OCI-M2 (cell line): ENCODE data around the gene CFAP97D2.
"Not testable (repeated sequence)": the region's sequence is repeated elsewhere in the genome, so short reads cannot be mapped to it uniquely, and the experiment has no call there.

Experiments
- DNase-seq: peaks from one replicate; lab custom pipeline; 2025; ENCODE audit not compliant: unreplicated experiment; lab: John Stamatoyannopoulos, UW

CFAP97D2 gene

DNA sequence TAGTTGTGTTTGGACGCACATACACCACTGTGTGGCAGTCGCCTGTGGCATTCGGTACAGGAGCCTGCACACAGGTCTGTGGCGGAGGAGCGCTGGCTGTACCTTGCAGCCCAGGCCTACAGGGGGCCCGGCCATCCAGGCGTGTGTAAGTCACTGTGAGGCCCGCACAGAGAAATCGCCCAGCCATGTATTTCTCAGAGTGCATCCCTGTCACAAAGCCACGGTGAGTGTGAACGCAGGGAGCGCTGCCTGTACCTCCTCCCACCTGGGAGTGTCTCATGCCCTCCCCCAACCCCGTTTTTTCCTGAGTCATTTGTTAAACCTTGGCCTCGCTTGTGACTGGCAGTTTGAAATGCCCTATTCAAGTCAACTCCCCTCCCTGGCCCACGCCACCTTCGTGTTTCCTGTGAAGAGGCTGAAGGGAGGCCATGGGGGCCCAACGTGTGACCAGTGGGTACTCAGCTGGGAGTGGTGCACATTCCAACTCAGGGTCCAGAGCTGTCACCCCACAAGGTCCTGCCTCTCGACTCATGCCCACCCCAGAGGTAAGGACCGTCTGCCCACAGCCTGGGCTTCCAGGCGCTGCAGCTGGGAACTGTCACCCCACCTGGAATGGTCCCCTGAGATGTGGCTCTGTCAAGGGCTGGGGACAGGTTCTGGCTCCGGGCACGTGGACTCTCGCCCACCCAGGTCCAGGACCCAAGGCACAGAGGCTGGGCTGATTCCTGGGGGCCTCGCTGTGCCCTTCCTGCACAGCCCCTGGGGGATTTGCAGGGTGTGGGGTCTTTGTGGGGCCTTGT is 35.1 kb upstream of the CFAP97D2 start:
- no peak for DNase-seq

- DNase-seq = no peak
Measured at GRCh38 chr13:114144606-114145244, 34.3 kb upstream of the CFAP97D2 start.

GRCh38 chr13:114145256-114145655 is 33.8 kb upstream of the CFAP97D2 start:
- no peak for DNase-seq

DNA sequence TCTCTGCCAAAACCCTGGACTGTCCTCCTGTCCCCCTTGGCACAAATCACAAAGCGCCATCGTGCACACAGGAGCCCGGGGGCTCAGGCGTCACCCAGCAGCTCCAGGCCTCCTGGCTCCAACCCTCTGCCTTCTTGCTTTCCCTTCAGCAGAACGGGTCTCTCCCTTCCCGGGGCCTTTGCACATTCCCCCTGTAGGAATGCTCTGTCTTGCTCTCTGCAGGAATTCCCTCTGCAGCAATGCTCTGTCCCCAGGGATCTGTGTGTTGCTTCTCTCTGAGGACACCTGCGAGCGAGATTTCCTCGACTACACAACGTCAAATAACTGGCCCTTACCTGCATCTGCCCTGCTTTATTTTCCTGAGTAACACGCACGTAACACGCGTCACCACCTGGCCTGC is 33.3 kb upstream of the CFAP97D2 start:
- DNase-seq = no peak

GRCh38 chr13:114146173-114146572 is 32.9 kb upstream of the CFAP97D2 start:
- DNase-seq = no peak

DNA sequence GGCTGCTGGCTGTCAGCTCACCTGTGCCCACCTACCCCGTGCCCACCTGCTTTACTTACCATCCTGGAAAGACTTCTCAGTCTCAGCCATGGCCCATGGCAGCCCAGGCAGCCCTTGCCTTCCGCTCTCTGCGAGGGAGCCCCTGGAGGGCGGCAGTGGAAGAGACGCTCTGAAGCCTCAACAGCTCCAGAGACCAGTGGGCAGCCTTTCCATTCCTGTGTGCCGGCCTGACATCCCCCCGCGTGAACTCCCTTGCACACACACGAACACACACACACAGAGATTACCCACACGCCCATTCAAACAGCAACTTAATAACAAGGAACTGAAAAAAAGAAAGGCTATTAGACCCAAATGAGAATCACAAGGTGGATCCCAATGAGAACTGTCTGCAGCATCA is 32.4 kb upstream of the CFAP97D2 start:
- DNase-seq = no peak

GRCh38 chr13:114147803-114148520 is 31.1 kb upstream of the CFAP97D2 start:
- DNase-seq = no peak

- no peak for DNase-seq
Measured at GRCh38 chr13:114148521-114148855, 30.6 kb upstream of the CFAP97D2 start.

DNA sequence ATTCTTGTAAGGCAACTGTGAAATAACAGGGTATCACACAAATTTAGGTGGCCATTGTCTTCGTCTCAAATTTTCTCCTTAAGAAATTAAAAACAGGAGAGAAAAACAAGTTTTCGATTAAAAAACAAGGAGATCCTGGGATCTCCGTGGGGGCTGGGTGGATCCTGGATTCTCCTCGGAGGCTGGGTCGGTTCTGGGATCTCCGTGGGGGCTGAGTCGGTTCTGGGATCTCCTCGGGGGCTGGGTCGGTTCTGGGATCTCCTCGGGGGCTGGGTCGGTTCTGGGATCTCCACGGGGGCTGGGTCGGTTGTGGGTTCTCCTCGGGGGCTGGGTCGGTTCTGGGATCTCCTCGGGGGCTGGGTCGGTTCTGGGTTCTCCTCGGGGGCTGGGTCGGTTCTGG is 30.2 kb upstream of the CFAP97D2 start:
- not testable (repeated sequence) for DNase-seq

- no peak for DNase-seq
Measured at GRCh38 chr13:114149774-114150740, 29.0 kb upstream of the CFAP97D2 start.

- DNase-seq = no peak
Measured at GRCh38 chr13:114151031-114151430, 28.0 kb upstream of the CFAP97D2 start.

- DNase-seq = no peak
Measured at GRCh38 chr13:114151565-114152284, 27.3 kb upstream of the CFAP97D2 start.

- no peak for DNase-seq
Measured at GRCh38 chr13:114152285-114152645, 26.8 kb upstream of the CFAP97D2 start.

GRCh38 chr13:114152831-114153371 is 26.2 kb upstream of the CFAP97D2 start:
- no peak for DNase-seq

DNA sequence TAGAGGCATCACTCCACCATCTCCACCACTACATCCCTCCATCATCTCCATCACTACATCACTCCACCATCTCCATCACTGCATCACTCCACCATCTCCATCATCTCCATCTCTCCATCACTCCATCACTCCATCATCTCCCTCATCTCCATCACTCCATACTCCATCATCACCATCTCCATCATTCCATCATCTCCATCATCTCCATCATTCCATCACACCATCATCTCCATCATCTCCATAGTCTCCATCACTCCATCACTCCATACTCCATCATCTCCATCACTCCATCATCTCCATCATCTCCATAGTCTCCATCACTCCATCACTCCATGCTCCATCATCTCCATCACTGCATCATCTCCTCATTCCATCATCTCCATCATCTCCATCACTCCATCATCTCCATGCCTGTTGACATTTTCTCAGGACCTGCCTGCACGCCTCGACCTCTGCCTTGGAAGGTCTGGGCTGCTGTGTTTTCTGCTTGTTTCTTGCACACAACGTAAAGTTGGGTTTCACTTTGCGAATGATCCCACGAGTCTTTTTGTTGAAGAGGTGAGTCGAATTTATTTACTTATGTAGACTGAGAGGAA is 25.5 kb upstream of the CFAP97D2 start:
- DNase-seq = no peak

DNA sequence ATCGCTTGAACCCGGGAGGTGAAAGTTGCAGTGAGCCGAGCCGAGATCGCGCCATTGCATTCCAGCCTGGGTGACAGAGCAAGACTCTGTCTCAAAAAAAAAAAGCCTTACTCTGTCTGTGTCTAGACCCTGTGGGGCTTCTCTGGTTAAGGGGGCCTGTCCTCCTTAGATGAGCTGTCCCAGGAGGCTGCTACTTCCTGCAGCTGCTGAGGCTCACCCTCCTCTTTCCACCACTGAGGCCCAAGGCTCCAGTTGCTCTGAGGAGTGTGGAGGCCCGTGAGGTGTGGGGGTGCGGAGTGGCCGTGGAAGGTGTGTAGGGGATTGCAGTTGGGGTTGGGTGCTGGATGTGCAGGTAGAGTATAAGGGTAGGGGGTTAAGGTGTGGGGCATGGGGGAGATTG is 24.6 kb upstream of the CFAP97D2 start:
- DNase-seq = no peak

DNA sequence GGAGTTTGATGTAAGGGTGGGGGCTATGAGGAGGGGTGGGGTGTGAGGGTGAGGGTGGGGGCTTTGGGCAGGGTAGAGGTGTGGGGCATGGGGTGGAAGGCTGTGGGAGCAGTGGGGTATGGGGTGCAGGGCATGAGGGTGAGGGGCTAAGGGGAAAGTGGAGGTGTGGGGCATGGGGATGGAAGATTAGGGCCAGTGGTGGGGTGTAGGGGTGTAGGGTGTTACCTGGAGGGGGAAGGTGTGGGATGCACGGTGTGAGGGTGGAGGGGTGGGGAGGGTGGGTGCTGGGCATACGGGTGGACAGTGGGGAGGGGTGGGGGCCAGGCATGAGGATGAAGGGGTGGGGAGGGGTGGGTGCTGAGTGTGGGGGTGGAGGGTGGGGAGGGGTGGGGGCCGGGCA is 23.7 kb upstream of the CFAP97D2 start:
- no peak for DNase-seq

DNA sequence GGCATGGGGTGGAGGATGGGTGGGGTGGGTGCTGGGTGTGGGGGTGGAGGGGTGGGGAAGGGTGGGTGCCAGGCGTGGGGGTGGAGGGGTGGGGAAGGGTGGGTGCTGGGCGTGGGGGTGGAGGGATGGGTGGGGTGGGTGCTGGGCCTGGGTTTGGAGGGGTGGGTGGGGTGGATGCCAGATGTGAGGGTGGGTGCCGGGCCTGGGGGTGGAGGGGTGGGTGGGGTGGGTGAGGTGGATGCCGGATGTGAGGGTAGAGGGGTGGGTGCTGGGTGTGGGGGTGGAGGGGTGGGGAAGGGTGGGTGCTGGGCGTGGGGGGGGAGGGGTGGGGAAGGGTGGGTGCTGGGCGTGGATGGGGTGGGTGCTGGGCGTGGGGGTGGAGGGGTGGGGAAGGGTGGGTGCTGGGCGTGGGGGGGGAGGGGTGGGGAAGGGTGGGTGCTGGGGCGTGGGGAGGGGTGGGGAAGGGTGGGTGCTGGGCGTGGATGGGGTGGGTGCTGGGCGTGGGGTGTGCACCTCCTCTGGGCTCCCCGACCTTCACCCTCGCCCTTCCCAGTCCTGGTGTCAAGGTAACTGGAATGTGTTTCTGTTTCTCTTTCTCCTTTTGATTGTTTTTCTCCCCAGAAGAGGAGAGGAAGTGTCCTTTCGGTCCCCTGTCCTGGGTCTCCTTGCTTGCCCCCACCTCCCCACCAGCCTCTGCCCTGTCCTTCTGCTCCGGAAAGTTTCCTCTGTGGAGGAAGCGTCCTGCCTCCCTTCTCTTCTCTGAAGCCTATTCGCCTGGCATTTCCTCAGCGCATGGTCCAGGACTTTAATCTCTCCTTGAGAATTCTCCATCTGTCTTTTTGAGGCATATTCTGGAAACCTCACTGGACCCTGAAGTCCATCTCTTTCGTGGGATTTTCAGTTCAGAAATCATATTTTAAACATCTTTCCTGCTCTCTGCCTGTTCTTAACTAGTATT is 22.9 kb upstream of the CFAP97D2 start:
- no peak for DNase-seq
